Loucy (cell line): ENCODE results near the gene TAB2.

ENCODE experiments used
- H2AFZ ChIP-seq: fragments of 200-600 bp; sonication (generic); 2 replicates; pipeline ENCODE4 v1.6.0; 2016; ENCODE audit warnings: antibody characterized with exemption, mild to moderate bottlenecking, low read length, moderate library complexity
- H3F3A ChIP-seq: fragments of 200-600 bp; 2 replicates; pipeline ENCODE4 v1.6.0; 2016; ENCODE audit warnings: antibody characterized with exemption, low read depth, mild to moderate bottlenecking
- H3K27me3 ChIP-seq: fragments of 200-600 bp; sonication (generic); 2 replicates; pipeline ENCODE4 v1.6.1; 2014; ENCODE audit warnings: low read length, mild to moderate bottlenecking; ENCODE audit not compliant: insufficient read depth, poor library complexity, severe bottlenecking
- H3K36me3 ChIP-seq: fragments of 200-600 bp; sonication (generic); 2 replicates; pipeline ENCODE4 v1.6.1; 2016; ENCODE audit warnings: low read length; ENCODE audit not compliant: insufficient read depth
- H3K4me1 ChIP-seq: fragments of 200-600 bp; sonication (generic); 2 replicates; pipeline ENCODE4 v1.5.1; 2014; ENCODE audit warnings: low read length, mild to moderate bottlenecking; ENCODE audit not compliant: insufficient read depth, poor library complexity, severe bottlenecking
- H3K4me2 ChIP-seq: fragments of 200-600 bp; sonication (generic); 2 replicates; pipeline ENCODE4 v1.6.0; 2014; ENCODE audit warnings: antibody characterized with exemption, low read length, low read depth, mild to moderate bottlenecking; ENCODE audit not compliant: poor library complexity, severe bottlenecking
- H3K4me3 ChIP-seq: fragments of 200-600 bp; sonication (generic); 2 replicates; pipeline ENCODE4 v1.5.1; 2014; ENCODE audit warnings: low read length, mild to moderate bottlenecking, mixed read lengths; ENCODE audit not compliant: poor library complexity, severe bottlenecking
- H3K79me2 ChIP-seq: fragments of 200-600 bp; sonication (generic); 2 replicates; pipeline ENCODE4 v1.6.1; 2014; ENCODE audit warnings: low read length; ENCODE audit not compliant: insufficient read depth
- H3K9ac ChIP-seq: fragments of 200-600 bp; sonication (generic); 2 replicates; pipeline ENCODE4 v1.6.0; 2014; ENCODE audit warnings: mild to moderate bottlenecking, low read depth, low read length, moderate library complexity; ENCODE audit not compliant: poor library complexity, severe bottlenecking
- H3K9me2 ChIP-seq: fragments of 200-600 bp; sonication (generic); replicated peaks from 2 replicates; pipeline ENCODE4 v1.6.1; 2016; ENCODE audit warnings: low read depth, low read length, mixed read lengths
- H3K9me3 ChIP-seq: fragments of 200-600 bp; sonication (generic); 2 replicates; pipeline ENCODE4 v1.6.1; 2014; ENCODE audit warnings: mild to moderate bottlenecking, antibody characterized with exemption, low read length, low read depth; ENCODE audit not compliant: insufficient read depth
- H4K20me1 ChIP-seq: fragments of 200-600 bp; sonication (generic); 2 replicates; pipeline ENCODE4 v1.6.0; 2014; ENCODE audit warnings: antibody characterized with exemption, low read length, mild to moderate bottlenecking; ENCODE audit not compliant: insufficient read depth, poor library complexity, severe bottlenecking
- EZH2phosphoT487 ChIP-seq: fragments of 200-600 bp; IDR thresholded peaks from 2 replicates; pipeline ENCODE4 v1.6.1; 2018; ENCODE audit warnings: antibody characterized with exemption, mild to moderate bottlenecking, moderate library complexity, borderline replicate concordance
- TF ChIP-seq, protein P1 (sequence below): fragments of 200-600 bp; sonication (generic); conservative IDR thresholded peaks from 2 replicates; pipeline ENCODE4 v1.5.1; 2014; ENCODE audit warnings: mild to moderate bottlenecking, antibody characterized with exemption, low read length

The TAB2 gene

DNA sequence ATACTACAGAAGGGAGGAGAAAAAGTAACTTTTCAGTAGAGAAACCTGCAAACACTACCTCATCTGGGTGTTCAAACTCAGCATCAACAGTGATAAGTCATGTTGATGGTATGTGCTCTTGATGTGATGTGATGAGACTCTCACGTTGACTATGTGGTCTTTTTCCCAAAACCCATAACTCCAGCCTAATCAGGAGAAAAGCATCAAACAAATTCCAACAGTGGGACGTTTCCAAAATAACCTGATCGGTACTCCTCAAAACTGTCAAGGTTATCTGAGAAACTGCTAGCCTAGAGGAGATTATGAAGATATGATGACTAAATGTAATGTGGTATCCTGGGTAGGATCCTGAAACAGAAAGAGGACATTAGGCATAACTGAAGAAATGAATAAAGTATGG is 41.9 kb upstream of the TAB2 start:
- Histone ChIP-seq H3K9ac (no peak overlapping the region), H3K4me3 (no peak overlapping the region), H3K36me3 (no peaks in the 10 kb centered on the region), H3K79me2 (no peaks in the 10 kb centered on the region), H3F3A (no peaks in the 10 kb centered on the region), H3K4me2 (no peak overlapping the region), H3K9me3 (no peaks in the 10 kb centered on the region), H4K20me1 (no peaks in the 10 kb centered on the region), H2AFZ (no peak overlapping the region), H3K4me1 (peaks cover 26% of the 10 kb centered on the region), H3K27me3 (no peaks in the 10 kb centered on the region), H3K9me2 (no peaks in the 10 kb centered on the region)
- TF ChIP-seq, protein P1, sequence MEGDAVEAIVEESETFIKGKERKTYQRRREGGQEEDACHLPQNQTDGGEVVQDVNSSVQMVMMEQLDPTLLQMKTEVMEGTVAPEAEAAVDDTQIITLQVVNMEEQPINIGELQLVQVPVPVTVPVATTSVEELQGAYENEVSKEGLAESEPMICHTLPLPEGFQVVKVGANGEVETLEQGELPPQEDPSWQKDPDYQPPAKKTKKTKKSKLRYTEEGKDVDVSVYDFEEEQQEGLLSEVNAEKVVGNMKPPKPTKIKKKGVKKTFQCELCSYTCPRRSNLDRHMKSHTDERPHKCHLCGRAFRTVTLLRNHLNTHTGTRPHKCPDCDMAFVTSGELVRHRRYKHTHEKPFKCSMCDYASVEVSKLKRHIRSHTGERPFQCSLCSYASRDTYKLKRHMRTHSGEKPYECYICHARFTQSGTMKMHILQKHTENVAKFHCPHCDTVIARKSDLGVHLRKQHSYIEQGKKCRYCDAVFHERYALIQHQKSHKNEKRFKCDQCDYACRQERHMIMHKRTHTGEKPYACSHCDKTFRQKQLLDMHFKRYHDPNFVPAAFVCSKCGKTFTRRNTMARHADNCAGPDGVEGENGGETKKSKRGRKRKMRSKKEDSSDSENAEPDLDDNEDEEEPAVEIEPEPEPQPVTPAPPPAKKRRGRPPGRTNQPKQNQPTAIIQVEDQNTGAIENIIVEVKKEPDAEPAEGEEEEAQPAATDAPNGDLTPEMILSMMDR, result no peak
- no peak for TF ChIP-seq EZH2phosphoT487

DNA sequence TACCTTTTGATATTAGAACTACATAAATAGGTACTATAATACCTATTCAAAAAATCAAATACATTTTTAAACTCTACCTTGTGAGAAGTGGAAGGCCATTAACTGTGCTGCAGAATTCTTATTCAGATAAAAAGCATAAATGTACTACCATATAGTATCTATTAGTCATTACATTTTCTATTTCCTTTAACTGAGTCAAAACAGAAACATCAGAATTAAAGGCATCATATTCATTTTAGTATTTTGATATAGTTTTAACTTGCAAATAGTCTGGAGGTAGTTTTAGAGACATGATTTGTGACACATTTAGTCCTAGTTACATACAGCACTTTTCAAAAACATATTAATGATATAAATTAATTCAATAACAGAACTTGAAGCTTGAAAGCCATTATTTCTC is 39.9 kb upstream of the TAB2 start:
- H3K79me2 ChIP-seq, result no peaks in the 10 kb centered on the region
- no peak for TF ChIP-seq EZH2phosphoT487
- TF ChIP-seq, protein P1, result no peak
- H3K4me3 ChIP-seq, result no peak overlapping the region
- H4K20me1 ChIP-seq, result no peaks in the 10 kb centered on the region
- no peaks in the 10 kb centered on the region for H3K9me2 ChIP-seq
- peaks cover 18% of the 10 kb centered on the region for H3K4me1 ChIP-seq
- no peak overlapping the region for H2AFZ ChIP-seq
- H3K4me2 ChIP-seq, result no peak overlapping the region
- no peaks in the 10 kb centered on the region for H3K36me3 ChIP-seq
- no peaks in the 10 kb centered on the region for H3F3A ChIP-seq
- no peaks in the 10 kb centered on the region for H3K27me3 ChIP-seq
- H3K9me3 ChIP-seq, result no peaks in the 10 kb centered on the region
- no peak overlapping the region for H3K9ac ChIP-seq

DNA sequence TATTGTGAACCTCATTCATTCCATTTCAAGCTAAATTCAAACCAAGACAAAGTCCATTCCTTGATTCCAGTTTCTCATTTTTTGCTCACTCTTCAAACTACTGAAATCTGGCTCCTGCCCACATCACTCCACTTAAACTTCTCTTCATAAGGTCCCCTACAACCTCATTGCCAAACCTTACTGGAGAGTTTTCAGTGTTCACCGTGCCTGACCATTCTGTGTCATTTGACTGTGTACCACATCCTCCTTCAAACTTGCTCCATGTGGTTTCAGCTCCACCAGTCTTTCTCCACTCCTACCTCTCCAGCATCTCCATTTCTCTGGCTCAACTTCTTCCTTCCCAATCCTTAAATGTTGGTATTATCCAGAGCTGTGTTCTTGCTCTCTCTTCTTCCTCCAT is 38.5 kb upstream of the TAB2 start:
- H3K9me2 ChIP-seq, result no peaks in the 10 kb centered on the region
- no peaks in the 10 kb centered on the region for H4K20me1 ChIP-seq
- H3K4me1 ChIP-seq, result peaks cover 4% of the 10 kb centered on the region
- H2AFZ ChIP-seq, result no peak overlapping the region
- H3K79me2 ChIP-seq, result no peaks in the 10 kb centered on the region
- H3K4me2 ChIP-seq, result no peak overlapping the region
- no peak for TF ChIP-seq EZH2phosphoT487
- TF ChIP-seq, protein P1, result no peak
- no peaks in the 10 kb centered on the region for H3K36me3 ChIP-seq
- no peak overlapping the region for H3K9ac ChIP-seq
- H3K27me3 ChIP-seq, result no peaks in the 10 kb centered on the region
- no peak overlapping the region for H3K4me3 ChIP-seq
- H3K9me3 ChIP-seq, result no peaks in the 10 kb centered on the region
- H3F3A ChIP-seq, result no peaks in the 10 kb centered on the region
